EL (cell line): ENCODE results near the gene SLC2A9.
"Not testable (repeated sequence)": the region's sequence is repeated elsewhere in the genome, so short reads cannot be mapped to it uniquely, and the experiment has no call there.

ENCODE experiments used
- DNase-seq: peaks from one replicate; pipeline ENCODE4 v3.0.0-alpha.2; 2016

SLC2A9 gene

DNA sequence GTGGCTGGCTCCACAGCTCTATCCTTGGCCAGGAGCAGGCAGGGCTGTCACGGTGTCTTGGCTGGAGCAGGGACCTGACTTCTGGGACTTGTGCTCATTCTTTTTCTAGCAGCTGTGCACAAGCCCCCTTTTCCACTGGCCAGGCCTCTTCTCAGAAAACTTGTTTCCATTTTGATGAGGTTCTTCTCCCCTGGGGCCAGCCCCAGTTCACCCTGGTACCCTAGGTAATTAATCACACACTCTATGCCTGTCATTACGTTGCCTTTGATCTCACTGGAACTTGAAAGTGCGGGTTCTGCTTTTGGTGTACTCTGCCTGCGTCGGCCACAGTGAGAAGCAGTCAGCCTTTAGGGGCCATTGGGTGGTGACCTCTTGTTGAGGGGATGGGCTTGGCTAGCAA is 213.2 kb downstream of the SLC2A9 start:
- no peak for DNase-seq

- DNase-seq: no peak
Observed at GRCh38 chr4:9804918-9805317, 216.4 kb downstream of the SLC2A9 start.

DNA sequence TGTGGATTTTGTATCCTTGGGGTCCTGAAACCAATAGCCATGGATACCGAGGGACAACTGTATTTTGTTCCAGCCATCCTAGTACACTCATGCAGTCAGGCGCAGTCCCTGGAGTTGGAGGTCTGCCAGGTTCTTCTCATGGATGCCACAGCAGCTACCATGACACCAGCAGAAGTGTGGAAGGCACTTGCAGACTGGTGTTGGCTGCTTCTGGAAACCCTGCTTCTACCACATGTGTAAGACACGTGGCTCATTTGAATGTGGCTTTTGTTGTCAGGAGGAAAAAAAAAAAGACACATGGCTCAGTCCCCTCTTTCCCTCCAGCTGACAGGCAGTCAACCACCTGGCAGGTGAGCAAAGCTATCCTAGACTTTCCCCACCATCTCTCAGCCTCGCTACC is 220.4 kb downstream of the SLC2A9 start:
- no peak for DNase-seq

GRCh38 chr4:9796641-9797040 is 224.7 kb downstream of the SLC2A9 start:
- peak; percentile 2 for DNase-seq

- no peak for DNase-seq
Observed at GRCh38 chr4:9792381-9792780, 228.9 kb downstream of the SLC2A9 start.

GRCh38 chr4:9785891-9786290 is 235.4 kb downstream of the SLC2A9 start:
- not testable (repeated sequence) for DNase-seq

DNA sequence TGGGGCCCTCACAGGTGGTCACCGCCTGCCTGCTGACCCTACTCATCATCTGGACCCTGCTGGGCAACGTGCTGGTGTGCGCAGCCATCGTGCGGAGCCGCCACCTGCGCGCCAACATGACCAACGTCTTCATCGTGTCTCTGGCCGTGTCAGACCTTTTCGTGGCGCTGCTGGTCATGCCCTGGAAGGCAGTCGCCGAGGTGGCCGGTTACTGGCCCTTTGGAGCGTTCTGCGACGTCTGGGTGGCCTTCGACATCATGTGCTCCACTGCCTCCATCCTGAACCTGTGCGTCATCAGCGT is 239.2 kb downstream of the SLC2A9 start:
- no peak for DNase-seq

DNA sequence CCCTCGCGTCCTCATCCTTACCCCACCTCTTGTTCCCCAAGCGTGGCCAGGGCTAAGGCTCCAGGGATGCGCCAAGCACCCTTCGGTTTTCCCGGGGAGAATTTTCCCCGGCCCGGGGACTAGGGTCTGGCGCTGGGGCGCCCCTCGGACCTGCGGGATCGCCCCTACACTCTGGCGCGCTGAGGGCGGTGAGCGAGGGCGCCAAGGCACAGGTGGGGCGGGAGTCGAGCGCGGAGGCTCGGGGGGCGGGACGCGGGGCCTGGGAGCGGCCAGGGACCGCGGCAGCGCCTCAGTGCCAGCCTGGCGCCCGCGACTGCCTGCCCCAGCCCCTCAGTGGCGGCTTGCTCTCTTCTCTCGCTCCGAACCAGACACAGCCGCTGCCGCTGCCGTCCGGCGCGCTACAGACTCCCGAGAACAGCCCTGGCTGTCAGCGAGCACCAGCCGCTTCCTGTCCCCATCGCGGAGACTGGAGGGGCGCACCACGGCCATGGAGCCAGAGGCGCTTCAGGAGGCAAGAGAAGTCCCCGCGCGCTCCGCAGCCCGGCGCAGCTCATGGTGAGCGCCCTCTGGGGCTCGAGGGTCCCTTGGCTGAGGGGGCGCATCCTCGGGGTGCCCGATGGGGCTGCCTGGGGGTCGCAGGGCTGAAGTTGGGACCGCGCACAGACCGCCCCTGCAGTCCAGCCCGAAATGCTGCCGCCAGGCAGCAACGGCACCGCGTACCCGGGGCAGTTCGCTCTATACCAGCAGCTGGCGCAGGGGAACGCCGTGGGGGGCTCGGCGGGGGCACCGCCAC is 239.8 kb downstream of the SLC2A9 start, which contains the start of gene DRD5:
DRD5 (plus strand) TSS at position 292 of the 793 bp plus-strand sequence; CDS start at position 688, 396 bp downstream.
- DNase-seq: no peak
